Right ventricle myocardium superior (tissue), 1 donor: Measurements from ENCODE around the gene SPDYE6. TPM values are rescaled to one million over a fixed set of nuclear protein-coding genes. Genes with fewer than 3 reads are reported as not detected.

Experiments used
- ATAC-seq: fragments of 200-7000 bp; cut with Tn5 transposase; one replicate; pipeline ENCODE4 v1.9.1; 2020; ENCODE audit warnings: mild to moderate bottlenecking; ENCODE audit not compliant: poor library complexity
- DNase-seq: peaks from one replicate; pipeline ENCODE4 v3.0.0-alpha.2; 2020
- intact Hi-C: fragments of 100-400 bp; cut with DNase I; formaldehyde crosslinking; loops from one replicate; pipeline ENCODE4 v1.11.2; 2022
- microRNA-seq: library from miRNA; unstranded; fragments of <30 nt; microRNA quantifications from one replicate; pipeline ENCODE4 v1.2.0, GENCODE V29; 2020
- total RNA-seq: library from RNA; stranded (reverse); fragmentation: NEBNext Ultra II Directional; extraction: Animal tissue kit (Norgen Biotek cat#: 25700); gene quantifications from one replicate; pipeline ENCODE4 v1.2.1, GENCODE V29; 2021
- donor health status: DM: no; HTN: yes; CAD: no; lungs with severe emphysema.

Gene SPDYE6
- total RNA-seq, 1 donor from 2014 or later, result not detected

DNA sequence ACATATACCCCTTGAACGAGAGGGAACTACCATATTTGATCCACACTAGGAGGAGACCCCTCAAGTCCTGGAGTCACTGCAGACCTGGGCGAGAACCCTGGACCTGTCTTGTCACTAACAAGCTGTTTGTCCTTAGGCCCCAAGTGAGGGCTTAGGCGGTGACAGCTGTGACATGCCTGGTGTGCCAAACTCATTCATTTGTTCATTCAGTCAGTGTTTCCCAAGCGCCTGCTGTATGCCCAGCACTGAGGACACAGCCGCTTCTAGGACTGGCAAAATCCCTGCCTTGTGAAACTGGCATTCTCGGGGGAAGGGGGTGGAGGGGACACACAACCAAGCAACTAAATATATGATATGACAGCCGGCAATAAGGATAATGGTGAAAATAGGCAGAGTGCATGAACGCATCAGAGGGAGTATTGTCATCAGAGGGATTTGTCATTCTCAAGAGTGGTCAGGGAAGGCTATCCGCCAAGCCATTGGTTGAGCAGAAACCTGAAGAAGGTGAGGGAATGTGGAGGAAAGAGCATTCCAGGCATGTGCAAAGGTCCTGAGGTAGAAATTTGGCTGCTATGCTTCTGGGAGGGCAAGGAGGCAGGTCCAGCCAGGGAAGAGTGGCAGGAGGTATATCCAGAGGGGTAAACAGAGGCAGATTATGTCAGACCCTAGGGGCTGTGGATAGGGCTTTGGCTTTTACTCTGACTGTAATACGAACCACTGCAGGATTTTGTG is 58.6 kb downstream of the SPDYE6 start:
- DNase-seq (no peak), ATAC-seq (no peak)
- intact Hi-C loops, result no loop called here

DNA sequence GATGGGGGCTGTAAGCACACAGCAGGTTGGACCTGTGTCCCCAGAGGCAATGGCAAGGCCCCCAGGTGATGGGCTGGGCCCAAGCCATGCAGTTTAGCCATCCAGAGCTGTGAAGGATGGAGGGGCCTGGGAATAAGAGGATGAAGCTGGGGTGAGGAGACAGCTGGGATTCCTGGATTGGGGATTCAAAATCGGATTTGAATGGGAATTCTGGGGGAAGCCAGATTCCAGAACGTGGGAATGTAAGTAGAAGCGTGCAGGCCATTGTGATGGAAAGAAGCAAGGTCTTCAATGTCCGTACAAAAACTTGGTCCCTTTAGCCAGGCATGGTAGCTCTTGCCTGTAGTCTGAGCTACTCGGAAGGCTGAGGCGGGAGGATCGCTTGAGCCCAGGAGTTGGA is 59.7 kb downstream of the SPDYE6 start:
- intact Hi-C loops, result no loop called here
- ATAC-seq (no peak), DNase-seq (no peak)

GRCh38 chr7:102296179-102296438 is 60.1 kb downstream of the SPDYE6 start:
- ATAC-seq (no peak), DNase-seq (no peak)
- intact Hi-C loops, result no loop called here

Small RNA genes within 50 kb of the gene (microRNA-seq; reads per million reads assigned to microRNA genes)
- gene MIR548O, result not detected

Other genes with a start within 250 kb of the SPDYE6 start
- 0.67 TPM for gene SH2B2, start 69.6 kb downstream of the SPDYE6 start, total RNA-seq
- 9.8 TPM for gene PRKRIP1, start 39.9 kb upstream of the SPDYE6 start, total RNA-seq
- 4.3 TPM for gene ORAI2, start 77.1 kb upstream of the SPDYE6 start, total RNA-seq
- gene ALKBH4, start 108.4 kb upstream of the SPDYE6 start, total RNA-seq, result 5.3 TPM
- 9.7 TPM for gene LRWD1, start 108.5 kb upstream of the SPDYE6 start, total RNA-seq
- gene POLR2J, start 122.5 kb upstream of the SPDYE6 start, total RNA-seq, result 51.3 TPM
- 9.3 TPM for gene RASA4B, start 161.3 kb upstream of the SPDYE6 start, total RNA-seq
- gene UPK3BL2, start 187.3 kb upstream of the SPDYE6 start, total RNA-seq, result 4.4 TPM
- gene SPDYE2, start 194.8 kb upstream of the SPDYE6 start, total RNA-seq, result not detected
- 12.0 TPM for gene POLR2J3, start 216.1 kb upstream of the SPDYE6 start, total RNA-seq